Measurements from ENCODE around the gene ISLR2. TPM values are rescaled to one million over a fixed set of nuclear protein-coding genes. Genes with fewer than 3 reads are reported as not detected.

The ISLR2 gene
- total RNA-seq, 8 experiments from 2014 or later = 0.22 to 130 (median 37.9) TPM

DNA sequence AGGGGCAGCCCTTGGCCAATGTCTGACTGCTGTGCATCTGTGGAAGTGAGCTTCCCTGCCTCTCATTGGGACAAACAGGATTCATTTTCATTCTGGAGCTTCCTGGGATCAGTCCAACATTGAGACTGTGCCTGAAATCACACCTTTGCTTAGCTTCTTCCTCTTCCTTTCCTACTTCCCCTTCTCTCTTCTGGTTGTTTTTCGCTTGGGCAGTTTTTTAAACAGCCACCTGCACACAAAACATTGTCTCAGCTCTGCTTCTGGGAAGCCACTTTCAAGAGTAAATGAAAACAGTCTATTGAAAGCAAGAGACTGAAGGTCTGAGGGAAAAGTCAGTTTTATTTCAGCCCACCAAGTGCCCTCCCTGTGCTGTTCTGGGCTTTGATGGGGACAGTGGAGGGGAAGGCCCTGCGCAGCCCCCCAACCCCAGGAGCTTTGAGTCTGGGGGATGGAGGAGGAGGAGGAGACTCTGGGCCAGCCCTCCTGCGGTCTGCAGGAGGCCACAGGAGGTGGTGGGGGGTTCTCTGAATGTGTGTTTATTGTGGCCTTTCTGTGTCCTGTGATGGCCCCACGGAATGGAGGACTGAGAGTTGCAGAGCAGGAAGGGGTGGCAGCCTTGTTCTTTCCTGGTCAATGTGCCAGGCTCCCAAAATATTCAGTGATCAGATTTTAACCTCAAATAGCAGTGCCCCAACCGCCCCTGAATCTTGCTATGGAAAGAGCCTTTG is 7.8 kb upstream of the ISLR2 start:
- WGBS, 10 experiments = 10 to 100% (median 42%) methylated on average over 1 to 3 of the region's 5 CpGs; no CpG with 5 or more reads in 1 of the 10 experiments
- peak overlapping the region in 1 of 2 donors; percentile 23 for H3K27ac ChIP-seq
- H3K4me3 ChIP-seq = no peak overlapping the region
- H3K4me1 ChIP-seq (replicated peaks in 1 of 2) = peaks cover 43 to 57% of the 10 kb centered on the region in 2 donors
- no peak for ATAC-seq (replicated peaks in 6 of 8)
- in situ Hi-C loops (cut with MboI; ENCODE audit: low pct_unique_long_range_greater_than_20kb in 2 of 9, low sequenced_read_pairs in 9 of 9, unreplicated experiment in 9 of 9) = loop anchor here in 3 of 9 experiments (10.0 to 25.0 kb wide), 3 partner anchors 182 to 1485 kb away; no protein-coding TSS in a partner anchor

DNA sequence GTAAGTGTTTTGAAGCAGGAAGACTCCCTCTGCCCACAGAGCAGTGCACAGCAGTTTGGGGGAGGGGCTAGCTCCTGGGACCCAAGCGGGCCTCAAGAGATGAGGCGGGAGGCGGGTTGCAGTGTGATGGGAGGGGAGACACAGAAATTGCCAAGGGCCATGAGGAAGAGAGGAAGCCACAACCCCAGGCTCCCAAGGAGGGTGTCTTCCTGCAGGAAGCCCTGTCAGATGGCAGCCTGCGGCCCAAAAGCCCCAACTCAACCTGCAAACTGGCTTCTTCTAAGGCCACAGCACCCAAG is 7.3 kb upstream of the ISLR2 start:
- WGBS, 10 experiments = 0 to 56% (median 28%) methylated on average over 1 to 4 of the region's 4 CpGs; no CpG with 5 or more reads in 6 of the 10 experiments
- Histone ChIP-seq H3K4me3 (no peak overlapping the region), H3K27ac (no peak overlapping the region), H3K4me1 (replicated peaks in 1 of 2) (peaks cover 47 to 52% of the 10 kb centered on the region in 2 donors)
- in situ Hi-C loops (cut with MboI; ENCODE audit: low pct_unique_long_range_greater_than_20kb in 2 of 9, low sequenced_read_pairs in 9 of 9, unreplicated experiment in 9 of 9) = loop anchor here in 3 of 9 experiments (10.0 to 25.0 kb wide), 3 partner anchors 182 to 1486 kb away; no protein-coding TSS in a partner anchor
- ATAC-seq (replicated peaks in 6 of 8) = no peak

DNA sequence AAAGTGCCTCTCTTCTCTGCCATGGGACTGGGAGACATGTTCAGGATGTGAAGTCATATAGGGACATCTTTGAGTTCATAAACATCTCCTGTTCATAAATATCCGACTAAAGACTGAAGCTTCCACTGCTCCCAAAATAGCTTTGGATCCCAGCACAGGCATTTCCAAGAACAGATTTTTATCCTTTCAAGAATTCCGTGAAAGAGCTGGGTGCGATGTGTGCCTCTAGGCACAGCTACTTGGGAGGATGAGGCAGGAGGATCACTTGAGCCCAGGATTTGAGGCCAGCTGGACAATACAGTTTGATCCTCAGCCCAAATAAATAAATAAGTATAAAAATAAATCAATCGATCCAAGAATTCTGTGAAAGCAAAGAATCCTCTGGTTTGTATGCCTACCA is 6.7 kb upstream of the ISLR2 start:
- no peak for ATAC-seq (replicated peaks in 6 of 8)
- Histone ChIP-seq H3K4me1 (replicated peaks in 1 of 2) (peaks cover 52% of the 10 kb centered on the region in 2 donors), H3K27ac (no peak overlapping the region), H3K4me3 (no peak overlapping the region)
- in situ Hi-C loops (cut with MboI; ENCODE audit: low pct_unique_long_range_greater_than_20kb in 2 of 9, low sequenced_read_pairs in 9 of 9, unreplicated experiment in 9 of 9) = loop anchor here in 3 of 9 experiments (10.0 to 25.0 kb wide), 3 partner anchors 181 to 1486 kb away; no protein-coding TSS in a partner anchor
- WGBS, 10 experiments = 0 to 100% (median 50%) methylated on average over 1 to 4 of the region's 4 CpGs; no CpG with 5 or more reads in 3 of the 10 experiments

DNA sequence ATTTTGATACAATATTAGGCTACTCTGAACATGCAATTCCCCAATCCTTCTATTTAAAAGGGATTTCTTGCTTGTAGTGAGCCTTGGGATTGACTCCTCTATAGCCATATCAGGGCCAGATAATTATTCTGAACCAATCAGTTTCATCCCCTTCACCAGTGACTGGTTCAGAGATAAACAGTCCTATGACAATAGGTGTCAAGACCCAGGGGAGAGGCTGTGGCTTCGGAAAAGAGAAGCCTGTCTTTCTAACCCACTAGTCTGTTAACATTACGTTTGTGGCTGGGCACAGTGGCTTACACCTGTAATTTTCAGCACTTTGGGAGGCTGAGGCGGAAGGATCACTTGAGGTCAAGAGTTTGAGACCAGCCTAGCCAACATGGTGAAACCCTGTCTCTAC is 6.2 kb upstream of the ISLR2 start:
- in situ Hi-C loops (cut with MboI; ENCODE audit: low pct_unique_long_range_greater_than_20kb in 2 of 9, low sequenced_read_pairs in 9 of 9, unreplicated experiment in 9 of 9) = loop anchor here in 3 of 9 experiments (10.0 to 25.0 kb wide), 3 partner anchors 181 to 1487 kb away; no protein-coding TSS in a partner anchor

DNA sequence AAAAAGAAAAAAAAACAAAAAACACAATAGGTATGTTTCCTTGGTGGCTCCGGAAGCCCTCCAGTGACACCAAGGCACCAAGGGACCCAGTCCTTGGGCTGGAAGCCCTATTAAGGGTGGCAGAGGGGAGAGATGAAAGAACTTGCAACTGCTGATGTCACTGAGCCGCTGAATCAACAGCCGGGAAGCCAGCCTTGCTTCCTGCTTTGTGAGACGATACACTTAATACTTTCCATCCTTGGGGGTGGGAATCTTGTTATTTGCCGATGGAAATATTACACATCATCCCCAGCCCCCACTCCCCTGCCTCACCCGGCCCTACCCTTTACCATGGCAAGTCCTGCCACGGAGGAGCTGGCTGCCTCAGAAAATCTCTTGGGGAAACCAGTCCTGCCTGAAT is 5.6 kb upstream of the ISLR2 start:
- Histone ChIP-seq H3K4me1 (replicated peaks in 1 of 2) (peaks cover 55 to 63% of the 10 kb centered on the region in 2 donors), H3K27ac (no peak overlapping the region), H3K4me3 (no peak overlapping the region)
- 10 to 100% (median 69%) methylated on average over 1 to 4 of the region's 7 CpGs; no CpG with 5 or more reads in 2 of the 10 experiments for WGBS, 10 experiments
- in situ Hi-C loops (cut with MboI; ENCODE audit: low pct_unique_long_range_greater_than_20kb in 2 of 9, low sequenced_read_pairs in 9 of 9, unreplicated experiment in 9 of 9) = loop anchor here in 7 of 9 experiments (10.0 to 25.0 kb wide), 4 partner anchors 180 to 1487 kb away; no protein-coding TSS in a partner anchor
- no peak for ATAC-seq (replicated peaks in 6 of 8)

More for the DNA sequence above, 6.2 kb upstream of the ISLR2 start:
- H3K4me3 ChIP-seq = no peak overlapping the region
- ATAC-seq (replicated peaks in 6 of 8) = no peak
- no peak overlapping the region for H3K27ac ChIP-seq
- 0 to 100% (median 84%) methylated on average over 1 to 3 of the region's 3 CpGs for WGBS, 10 experiments
- peaks cover 55 to 58% of the 10 kb centered on the region in 2 donors for H3K4me1 ChIP-seq (replicated peaks in 1 of 2)

DNA sequence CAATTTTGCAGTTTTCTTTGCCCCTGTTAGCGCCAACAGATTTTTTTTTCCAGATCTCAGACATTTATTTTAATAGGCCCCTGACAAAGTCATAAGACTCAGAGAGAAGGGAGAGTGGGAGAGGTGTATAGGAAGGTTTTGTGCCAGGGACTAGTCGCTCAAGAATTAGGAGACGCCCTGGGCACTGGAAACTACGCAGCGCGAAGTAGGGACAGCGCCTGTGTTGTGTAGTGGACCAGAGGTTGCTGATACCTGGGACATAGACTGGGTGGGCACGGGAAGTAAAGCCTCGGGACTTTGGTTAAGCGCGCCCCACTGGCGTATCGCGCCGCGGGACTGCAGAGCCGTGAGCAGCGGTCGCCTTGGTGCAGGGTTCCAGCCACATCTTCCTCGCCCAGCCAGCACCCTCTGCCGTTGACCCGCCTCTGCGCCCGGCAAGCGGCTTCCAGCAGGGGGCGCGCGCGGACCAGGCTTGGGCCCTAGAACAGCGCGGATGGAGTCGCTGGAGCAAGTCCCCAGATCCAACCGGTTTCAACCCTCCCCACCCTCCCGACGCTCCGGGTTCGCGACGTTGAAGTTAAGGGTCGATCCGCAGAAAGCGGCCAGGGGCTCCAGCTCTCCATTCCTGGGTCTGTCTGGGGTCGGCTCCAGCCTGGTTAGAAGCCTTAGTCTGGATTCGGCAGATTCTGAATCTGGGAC is 3.0 kb upstream of the ISLR2 start:
- H3K4me1 ChIP-seq (replicated peaks in 1 of 2) = peaks cover 44 to 55% of the 10 kb centered on the region in 2 donors
- 5 to 90% (median 73%) methylated on average over 2 to 23 of the region's 44 CpGs; no CpG with 5 or more reads in 4 of the 10 experiments for WGBS, 10 experiments
- in situ Hi-C loops (cut with MboI; ENCODE audit: low pct_unique_long_range_greater_than_20kb in 2 of 9, low sequenced_read_pairs in 9 of 9, unreplicated experiment in 9 of 9) = loop anchor here in 7 of 9 experiments (10.0 to 25.0 kb wide), 3 partner anchors 177 to 187 kb away; no protein-coding TSS in a partner anchor
- H3K4me3 ChIP-seq = peak overlapping the region; percentile 22 to 40 (median 36)
- peak overlapping the region; percentile 87 to 97 for H3K27ac ChIP-seq
- ATAC-seq (replicated peaks in 6 of 8) = peak; percentile 80 to 93 (median 86)

DNA sequence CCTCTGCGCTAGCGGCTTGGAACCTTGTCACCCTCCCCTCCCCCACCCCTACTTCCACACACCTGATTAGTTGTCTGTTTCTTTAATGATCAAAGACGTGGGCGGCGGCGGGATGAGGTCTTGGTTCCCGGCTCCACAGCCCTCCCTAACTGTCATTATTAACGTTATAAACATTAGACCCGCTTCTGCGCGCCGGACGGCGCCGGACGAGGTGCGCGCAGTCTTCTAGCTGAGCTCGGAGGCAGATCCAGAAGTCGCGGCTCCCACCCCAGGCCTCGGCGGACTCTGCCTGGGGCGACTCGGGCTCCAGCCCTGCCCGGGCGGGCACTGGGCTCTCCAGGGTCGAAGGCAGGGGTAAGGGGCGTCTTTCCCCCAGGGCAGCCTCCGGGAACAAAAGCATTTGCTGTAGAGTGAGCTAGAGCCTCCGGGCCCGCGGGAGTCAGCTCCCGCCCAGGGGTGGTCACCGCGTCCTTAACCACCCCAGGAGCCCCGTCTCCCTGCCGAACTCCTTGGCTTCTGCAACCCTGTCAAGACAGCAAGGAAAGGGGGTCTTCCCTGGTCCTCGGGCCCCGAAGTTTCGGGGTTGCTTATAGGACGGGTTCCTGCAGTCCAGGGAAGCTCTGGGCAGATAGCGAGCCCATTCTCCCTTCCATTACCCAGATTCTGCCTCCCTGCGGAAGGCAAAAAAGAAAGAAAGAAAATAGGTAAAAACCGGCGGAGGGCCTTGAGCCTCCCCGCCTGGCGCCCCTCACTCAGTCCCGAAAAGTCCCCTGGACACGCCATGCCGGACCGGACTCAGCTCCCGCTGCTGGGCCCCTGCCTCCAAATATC is 2.2 kb upstream of the ISLR2 start:
- WGBS, 10 experiments = 0 to 100% (median 20%) methylated on average over 1 to 14 of the region's 53 CpGs; no CpG with 5 or more reads in 2 of the 10 experiments
- peak overlapping the region; percentile 22 to 40 (median 36) for H3K4me3 ChIP-seq
- H3K4me1 ChIP-seq (replicated peaks in 1 of 2) = peaks cover 37 to 47% of the 10 kb centered on the region in 2 donors
- H3K27ac ChIP-seq = peak overlapping the region; percentile 87 to 97
- in situ Hi-C loops (cut with MboI; ENCODE audit: low pct_unique_long_range_greater_than_20kb in 2 of 9, low sequenced_read_pairs in 9 of 9, unreplicated experiment in 9 of 9) = loop anchor here in 7 of 9 experiments (10.0 to 25.0 kb wide), 3 partner anchors 177 to 187 kb away; no protein-coding TSS in a partner anchor
- ATAC-seq (replicated peaks in 6 of 8) = peak; percentile 26 to 57 (median 45)

DNA sequence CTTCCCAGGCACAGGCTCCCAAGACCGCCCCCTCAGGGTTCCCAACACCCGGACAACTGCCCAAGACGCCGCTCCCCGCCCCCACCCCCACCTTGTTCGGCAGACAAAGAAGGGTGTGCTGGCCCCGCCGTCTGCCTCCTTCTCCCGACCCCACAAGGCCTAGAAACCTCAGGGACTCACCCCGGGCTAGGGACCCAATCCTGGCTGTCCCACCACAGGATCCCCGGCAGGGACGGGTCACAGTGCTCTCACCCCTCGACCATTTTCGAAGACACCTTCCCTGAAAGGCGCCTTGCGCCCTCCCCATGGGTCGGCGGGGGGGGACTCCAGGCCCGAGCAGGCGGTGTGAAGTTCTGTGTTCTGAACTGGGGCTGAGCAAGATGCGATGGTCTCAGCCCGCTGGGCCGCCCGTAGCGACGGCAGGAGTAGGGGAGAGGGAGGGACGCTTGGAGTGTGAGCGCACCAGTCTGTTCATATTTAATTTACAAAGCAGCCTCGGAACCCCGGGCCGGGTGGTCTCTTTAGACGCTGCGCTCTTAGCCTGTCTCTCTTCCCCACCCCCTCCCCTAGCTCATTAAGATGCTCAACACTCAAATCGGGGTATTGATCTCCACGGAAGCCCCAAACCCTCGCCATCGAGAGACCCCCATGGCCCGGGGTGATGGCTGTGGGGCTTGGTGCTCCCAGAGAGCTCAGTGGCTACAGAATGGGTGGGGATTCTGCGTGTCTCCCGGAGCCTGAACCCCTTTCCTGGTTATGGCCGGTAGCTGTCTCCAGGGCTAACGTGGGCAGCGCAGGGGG is 1.4 kb upstream of the ISLR2 start:
- in situ Hi-C loops (cut with MboI; ENCODE audit: low pct_unique_long_range_greater_than_20kb in 2 of 9, low sequenced_read_pairs in 9 of 9, unreplicated experiment in 9 of 9) = loop anchor here in 7 of 9 experiments (10.0 to 25.0 kb wide), 3 partner anchors 176 to 186 kb away; no protein-coding TSS in a partner anchor
- Histone ChIP-seq H3K4me1 (replicated peaks in 1 of 2) (peaks cover 34 to 45% of the 10 kb centered on the region in 2 donors), H3K27ac (peak overlapping the region; percentile 87 to 97), H3K4me3 (peak overlapping the region; percentile 22 to 40 (median 36))
- peak in 3 of 8 experiments; percentile 0 to 1 (median 1) for ATAC-seq (replicated peaks in 6 of 8)
- 0 to 34% (median 11%) methylated on average over 1 to 15 of the region's 43 CpGs; no CpG with 5 or more reads in 5 of the 10 experiments for WGBS, 10 experiments

DNA sequence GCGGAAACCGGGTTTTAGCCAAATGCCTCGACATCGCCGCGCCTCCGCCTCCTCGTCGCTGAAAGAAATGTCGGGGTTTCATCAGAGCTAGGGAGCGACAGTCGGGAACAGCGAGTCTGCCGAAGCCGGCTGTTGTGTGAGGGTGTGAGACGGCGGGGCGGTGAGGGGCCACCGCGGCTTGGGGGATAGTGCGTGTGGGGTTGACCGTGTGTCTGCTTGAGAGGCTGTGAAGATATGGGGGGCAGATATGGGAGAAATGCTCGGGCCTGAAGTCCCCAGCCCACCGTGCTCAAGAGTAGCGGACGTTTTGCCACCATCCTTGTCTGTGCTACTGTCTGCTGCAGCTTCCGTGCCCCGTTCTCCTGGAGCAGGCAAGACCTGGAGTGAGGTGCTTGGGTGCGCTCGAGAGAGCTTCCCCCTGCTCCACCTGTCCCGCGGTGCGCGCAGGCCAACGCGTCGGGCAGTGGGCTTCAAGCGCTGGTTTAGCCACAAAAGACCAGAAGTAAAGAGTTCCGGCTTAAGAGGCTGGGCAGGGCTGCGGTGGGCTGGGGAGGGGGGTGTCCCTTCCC is 716 bp upstream of the ISLR2 start:
- peak in 6 of 8 experiments; percentile 0 to 6 (median 4) for ATAC-seq (replicated peaks in 6 of 8)
- H3K4me1 ChIP-seq (replicated peaks in 1 of 2) = peaks cover 36 to 45% of the 10 kb centered on the region in 2 donors
- in situ Hi-C loops (cut with MboI; ENCODE audit: low pct_unique_long_range_greater_than_20kb in 2 of 9, low sequenced_read_pairs in 9 of 9, unreplicated experiment in 9 of 9) = loop anchor here in 8 of 9 experiments (10.0 to 25.0 kb wide), 4 partner anchors 165 to 185 kb away; no protein-coding TSS in a partner anchor
- H3K4me3 ChIP-seq = peak overlapping the region; percentile 22 to 40 (median 36)
- WGBS, 10 experiments = 0 to 7% (median 3%) methylated on average over 3 to 14 of the region's 40 CpGs; no CpG with 5 or more reads in 6 of the 10 experiments
- peak overlapping the region; percentile 87 to 97 for H3K27ac ChIP-seq

DNA sequence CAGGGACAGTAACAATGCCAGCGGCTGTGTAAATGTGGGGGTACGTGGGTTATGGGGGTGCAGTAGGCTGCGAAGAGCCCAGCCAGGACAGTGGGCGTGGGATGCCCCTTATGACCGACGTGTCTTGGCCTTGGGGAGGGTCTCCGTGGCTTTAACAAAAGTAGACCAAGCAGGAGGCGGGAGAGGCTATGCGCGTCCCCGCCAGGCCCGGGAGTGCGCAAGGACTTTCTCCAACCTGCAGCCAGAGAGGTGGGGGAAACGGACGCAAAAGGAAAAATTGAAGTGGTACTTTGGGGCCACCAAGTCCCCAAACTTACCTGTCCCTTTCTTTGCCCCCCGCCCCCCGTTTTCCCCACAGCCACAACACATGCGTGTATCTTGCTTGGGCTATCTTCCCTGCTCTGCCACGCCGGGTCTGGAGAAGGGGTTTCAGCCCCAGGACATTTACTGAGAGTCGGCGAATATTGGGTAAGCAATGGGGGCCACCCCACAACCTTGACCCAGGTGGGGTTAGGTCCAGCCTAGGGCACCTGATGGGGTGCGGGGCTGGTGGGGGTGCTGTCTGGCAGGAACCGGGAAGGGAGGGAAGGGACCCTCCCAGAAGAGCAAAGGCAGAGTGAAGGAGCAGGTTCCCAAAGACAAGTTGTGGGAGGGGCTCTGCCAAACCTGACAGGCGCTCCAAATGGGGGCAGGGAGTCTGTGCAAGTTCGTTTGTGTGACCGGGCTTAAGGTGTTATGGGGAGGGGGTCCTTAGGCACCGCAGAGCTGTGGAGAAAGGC is 652 bp downstream of the ISLR2 start:
- H3K4me1 ChIP-seq (replicated peaks in 1 of 2) = peaks cover 50 to 57% of the 10 kb centered on the region in 2 donors
- in situ Hi-C loops (cut with MboI; ENCODE audit: low pct_unique_long_range_greater_than_20kb in 2 of 9, low sequenced_read_pairs in 9 of 9, unreplicated experiment in 9 of 9) = loop anchor here in 5 of 9 experiments (10.0 to 25.0 kb wide), 2 partner anchors 164 to 181 kb away; no protein-coding TSS in a partner anchor
- H3K27ac ChIP-seq = peak overlapping the region; percentile 61 to 97
- H3K4me3 ChIP-seq = peak overlapping the region; percentile 22 to 40 (median 36)
- ATAC-seq (replicated peaks in 6 of 8) = no peak
- WGBS, 10 experiments = 0 to 51% (median 0%) methylated on average over 1 to 7 of the region's 28 CpGs; no CpG with 5 or more reads in 5 of the 10 experiments

Data from motor neuron (in vitro differentiated cells).